Measurements from ENCODE around the gene NTN1. TPM values are rescaled to one million over a fixed set of nuclear protein-coding genes. Genes with fewer than 3 reads are reported as not detected.

The NTN1 gene
- total RNA-seq, 4 donors from 2014 or later, result 3.6 to 20.6 (median 7.2) TPM

GRCh38 chr17:9011001-9011400 is 10.3 kb upstream of the NTN1 start:
- Histone ChIP-seq H3K27ac (no peak overlapping the region), H3K9me3 (no peaks in the 10 kb centered on the region), H3K4me3 (no peak overlapping the region), H3K27me3 (peaks cover 25% of the 10 kb centered on the region), H3K4me1 (peaks cover 0 to 6% (median 0%) of the 10 kb centered on the region in 4 donors), H3K36me3 (no peaks in the 10 kb centered on the region)
- 73 to 90% methylated on average over 7 of the region's 7 CpGs for WGBS, 2 donors (ENCODE audit: low coverage in 1 of 2)
- in situ Hi-C loops (cut with MboI; ENCODE audit: low pct_ligation_motif_present in 1 of 4, low pct_unique_long_range_greater_than_20kb in 1 of 4, low sequenced_read_pairs in 3 of 4), result loop anchor here in 1 of 4 donors (25.0 kb wide), 1 partner anchor 276 kb away; no protein-coding TSS in a partner anchor
- DNase-seq, result no peak
- TF ChIP-seq POLR2AphosphoS5 (IDR thresholded peaks at IDR 0.05), result no peak
- no peak for TF ChIP-seq EP300 (IDR thresholded peaks at IDR 0.05; ENCODE audit: low read depth)
- TF ChIP-seq POLR2A (IDR thresholded peaks at IDR 0.05), result no peak
- TF ChIP-seq CTCF (IDR thresholded peaks at IDR 0.05), result no peak
- intact Hi-C loops (cut with DNase I; ENCODE audit: low total_unique reads), result no loop called here

DNA sequence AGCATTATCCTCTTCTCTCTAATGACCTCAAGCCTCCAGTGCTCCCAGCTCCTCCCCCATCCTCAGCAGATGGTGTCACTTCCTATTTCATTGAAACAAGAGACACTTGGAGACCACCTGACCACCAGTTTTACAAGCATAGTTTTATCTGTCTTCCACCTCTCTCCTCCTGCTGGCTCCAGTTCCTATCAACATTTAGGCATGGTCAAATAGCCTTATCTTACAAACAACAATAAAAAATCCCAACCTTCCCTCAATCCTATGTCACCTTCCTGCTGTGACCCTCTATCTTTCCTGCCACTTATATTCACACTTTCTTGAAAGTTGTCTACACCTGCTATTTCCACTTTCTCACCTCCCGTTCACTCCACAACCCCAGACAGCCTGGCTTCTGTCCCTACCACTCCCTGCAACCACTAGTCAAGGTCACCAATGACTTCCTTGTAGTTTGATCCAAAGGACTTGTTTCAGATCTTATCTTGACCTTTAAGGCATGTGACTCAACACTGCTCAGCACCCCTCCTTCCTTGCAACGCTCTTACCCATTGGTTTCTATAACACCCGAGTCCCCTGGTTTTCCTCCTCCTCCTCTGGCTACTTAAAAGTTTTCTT is 4.3 kb upstream of the NTN1 start:
- in situ Hi-C loops (cut with MboI; ENCODE audit: low pct_ligation_motif_present in 1 of 4, low pct_unique_long_range_greater_than_20kb in 1 of 4, low sequenced_read_pairs in 3 of 4), result loop anchor here in 1 of 4 donors (25.0 kb wide), 1 partner anchor 270 kb away; no protein-coding TSS in a partner anchor
- Histone ChIP-seq H3K4me3 (no peak overlapping the region), H3K36me3 (no peaks in the 10 kb centered on the region), H3K27me3 (peaks cover 36% of the 10 kb centered on the region), H3K9me3 (no peaks in the 10 kb centered on the region), H3K4me1 (peaks cover 3 to 18% (median 5%) of the 10 kb centered on the region in 4 donors), H3K27ac (no peak overlapping the region)
- no peak for DNase-seq
- 40% methylated on average over 3 of the region's 3 CpGs; no CpG with 5 or more reads in 1 of the 2 donors for WGBS, 2 donors (ENCODE audit: low coverage in 1 of 2)
- TF ChIP-seq POLR2A (IDR thresholded peaks at IDR 0.05), result no peak
- intact Hi-C loops (cut with DNase I; ENCODE audit: low total_unique reads), result no loop called here

DNA sequence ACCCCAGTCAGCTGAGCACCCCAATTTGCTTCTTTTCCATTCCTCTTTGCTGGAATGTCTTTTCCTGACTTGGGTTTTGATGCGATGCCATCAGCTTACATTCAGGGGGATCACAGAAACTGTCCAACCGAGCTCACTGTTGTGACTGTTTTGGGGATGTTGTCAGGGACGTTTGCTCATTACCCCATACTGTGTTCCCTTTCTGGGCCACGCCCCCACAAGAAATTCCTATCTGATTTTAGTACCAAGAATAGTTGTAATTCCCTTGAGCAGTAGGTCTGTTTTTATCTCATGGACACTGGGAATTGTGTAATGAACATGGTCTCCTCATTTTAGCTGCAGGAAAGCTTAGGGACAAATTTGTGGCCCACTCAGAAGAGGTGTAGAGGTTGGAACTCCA is 2.6 kb upstream of the NTN1 start:
- TF ChIP-seq EP300 (IDR thresholded peaks at IDR 0.05; ENCODE audit: low read depth) (no peak), POLR2A (IDR thresholded peaks at IDR 0.05) (no peak), CTCF (IDR thresholded peaks at IDR 0.05) (no peak), POLR2AphosphoS5 (IDR thresholded peaks at IDR 0.05) (no peak)
- 73 to 80% methylated on average over 2 to 4 of the region's 4 CpGs for WGBS, 2 donors (ENCODE audit: low coverage in 1 of 2)
- Histone ChIP-seq H3K4me1 (peaks cover 3 to 33% (median 16%) of the 10 kb centered on the region in 4 donors), H3K27ac (no peak overlapping the region), H3K36me3 (no peaks in the 10 kb centered on the region), H3K4me3 (no peak overlapping the region), H3K9me3 (no peaks in the 10 kb centered on the region), H3K27me3 (peaks cover 52% of the 10 kb centered on the region)
- intact Hi-C loops (cut with DNase I; ENCODE audit: low total_unique reads) (no loop called here), in situ Hi-C loops (cut with MboI; ENCODE audit: low pct_ligation_motif_present in 1 of 4, low pct_unique_long_range_greater_than_20kb in 1 of 4, low sequenced_read_pairs in 3 of 4) (loop anchor here in 1 of 4 donors (25.0 kb wide), 1 partner anchor 269 kb away; no protein-coding TSS in a partner anchor)
- DNase-seq, result no peak

- Histone ChIP-seq H3K36me3 (no peaks in the 10 kb centered on the region), H3K4me1 (peaks cover 3 to 33% (median 16%) of the 10 kb centered on the region in 4 donors), H3K9me3 (no peaks in the 10 kb centered on the region), H3K27ac (peak overlapping the region; percentile 72 to 85 (median 82)), H3K4me3 (peak overlapping the region; percentile 58 to 67 (median 60)), H3K27me3 (peaks cover 66% of the 10 kb centered on the region)
- no peak for TF ChIP-seq EP300 (IDR thresholded peaks at IDR 0.05; ENCODE audit: low read depth)
- TF ChIP-seq POLR2A (IDR thresholded peaks at IDR 0.05), result no peak
- TF ChIP-seq CTCF (IDR thresholded peaks at IDR 0.05), result no peak
- no peak for TF ChIP-seq POLR2AphosphoS5 (IDR thresholded peaks at IDR 0.05)
- no peak for DNase-seq
- 50 to 61% methylated on average over 6 to 20 of the region's 20 CpGs for WGBS, 2 donors (ENCODE audit: low coverage in 1 of 2)
- intact Hi-C loops (cut with DNase I; ENCODE audit: low total_unique reads) (no loop called here), in situ Hi-C loops (cut with MboI; ENCODE audit: low pct_ligation_motif_present in 1 of 4, low pct_unique_long_range_greater_than_20kb in 1 of 4, low sequenced_read_pairs in 3 of 4) (loop anchor here in 1 of 4 donors (25.0 kb wide), 1 partner anchor 267 kb away; no protein-coding TSS in a partner anchor)
Measured at GRCh38 chr17:9020096-9020823, 1.1 kb upstream of the NTN1 start.
